Hepatocyte (in vitro differentiated cells): Measurements from ENCODE around the gene PDK2.

ENCODE experiments used
- CTCF ChIP-seq: fragments of 200-600 bp; sonication (generic); IDR thresholded peaks from 2 replicates; pipeline ENCODE4 v1.5.1; 2016; ENCODE audit warnings: antibody characterized with exemption, mild to moderate bottlenecking; ENCODE audit not compliant: poor library complexity
- EZH2 ChIP-seq: fragments of 200-600 bp; sonication (generic); IDR thresholded peaks from 2 replicates; pipeline ENCODE4 v1.6.1; 2016; ENCODE audit warnings: antibody characterized with exemption, mild to moderate bottlenecking, borderline replicate concordance

DNA sequence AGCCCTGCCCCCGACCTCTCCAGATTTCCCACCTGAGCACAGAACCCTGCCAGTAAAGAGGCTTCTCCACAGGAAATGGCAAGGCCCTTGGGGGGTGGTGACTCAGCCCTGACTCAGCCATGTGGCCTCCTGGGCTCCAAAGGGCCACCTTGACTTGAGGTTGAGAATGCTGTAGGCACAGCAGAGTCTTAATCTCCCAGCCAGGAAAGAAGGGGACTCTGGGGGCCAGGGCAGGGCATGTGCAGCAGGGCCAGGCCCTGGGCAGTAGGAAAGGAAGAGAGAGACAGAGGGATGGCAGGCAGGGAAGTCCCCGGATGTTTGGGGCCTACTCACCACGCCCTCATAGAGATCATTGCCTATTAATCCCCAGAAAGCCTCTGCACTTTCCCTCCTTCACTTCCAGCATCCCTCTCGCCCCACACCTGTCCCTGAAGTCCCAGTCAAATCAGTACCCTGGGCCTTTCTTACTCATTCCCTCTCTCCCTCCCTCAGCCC lies 44.0 kb upstream of the PDK2 start:
- TF ChIP-seq CTCF (no peak), EZH2 (no peak)
